Measurements from ENCODE around the gene IFT81.
"Not testable (repeated sequence)": the region's sequence is repeated elsewhere in the genome, so short reads cannot be mapped to it uniquely, and the experiment has no call there.

IFT81 gene

DNA sequence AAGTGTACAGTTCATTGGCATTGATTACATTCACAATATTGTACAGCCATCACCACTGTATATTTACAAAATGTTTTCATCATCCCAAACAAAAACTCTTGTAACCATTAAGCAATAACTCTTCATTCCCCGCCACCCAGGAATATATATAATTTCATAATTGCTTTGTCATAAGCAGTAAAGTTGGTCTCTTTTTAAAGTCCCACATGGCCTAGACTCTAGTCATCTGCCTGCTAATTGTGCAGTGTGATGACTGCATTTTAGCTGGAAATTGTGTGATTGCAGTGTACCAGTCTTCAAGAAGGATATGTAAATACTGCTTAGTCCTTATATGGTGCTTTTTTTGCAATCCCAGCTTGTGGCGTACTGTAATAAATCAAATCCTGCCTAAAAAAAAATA lies 81.8 kb downstream of the IFT81 start:
- no peak for DNase-seq (ENCODE audit: low read depth in 2 of 2)

DNA sequence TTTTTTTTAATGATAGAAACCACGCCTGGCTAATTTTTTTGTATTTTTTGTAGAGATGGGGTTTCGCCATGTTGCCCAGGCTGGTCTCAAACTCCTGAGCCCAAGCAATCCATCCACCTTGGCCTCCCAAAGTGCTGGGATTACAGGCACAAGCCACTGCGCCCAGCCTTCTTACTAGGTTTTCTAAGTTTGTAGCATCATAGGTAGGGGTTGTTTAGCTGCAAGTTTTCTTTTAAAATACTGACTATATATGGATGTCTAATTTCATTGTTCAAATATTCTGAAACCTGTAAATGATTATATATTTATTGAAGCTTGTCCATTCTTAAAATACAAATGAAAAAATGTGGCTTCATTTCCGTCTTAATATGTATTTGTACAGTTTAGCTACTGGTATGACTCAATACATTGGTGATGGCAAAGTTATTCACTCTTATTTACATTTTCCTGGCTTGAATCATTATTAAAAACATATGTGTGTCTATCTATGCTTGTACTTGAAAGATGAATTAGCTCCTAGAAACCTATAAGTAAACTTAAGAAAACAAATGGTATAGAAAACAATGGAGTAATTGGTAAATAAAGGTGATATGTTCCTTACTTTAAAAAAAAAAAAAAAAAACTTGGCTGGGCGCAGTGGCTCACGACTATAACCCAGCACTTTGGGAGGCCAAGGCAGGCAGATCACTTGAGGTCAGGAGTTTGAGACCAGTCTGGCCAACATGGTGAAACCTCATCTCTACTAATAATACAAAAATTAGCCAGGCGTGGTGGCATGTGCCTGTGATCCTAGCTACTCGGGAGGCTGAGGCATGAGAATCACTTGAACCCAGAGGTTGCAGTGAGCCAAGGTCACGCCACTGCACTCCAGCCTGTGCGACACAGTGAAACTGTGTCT lies 87.7 kb downstream of the IFT81 start:
- not testable (repeated sequence) for DNase-seq (ENCODE audit: low read depth in 2 of 2)

DNA sequence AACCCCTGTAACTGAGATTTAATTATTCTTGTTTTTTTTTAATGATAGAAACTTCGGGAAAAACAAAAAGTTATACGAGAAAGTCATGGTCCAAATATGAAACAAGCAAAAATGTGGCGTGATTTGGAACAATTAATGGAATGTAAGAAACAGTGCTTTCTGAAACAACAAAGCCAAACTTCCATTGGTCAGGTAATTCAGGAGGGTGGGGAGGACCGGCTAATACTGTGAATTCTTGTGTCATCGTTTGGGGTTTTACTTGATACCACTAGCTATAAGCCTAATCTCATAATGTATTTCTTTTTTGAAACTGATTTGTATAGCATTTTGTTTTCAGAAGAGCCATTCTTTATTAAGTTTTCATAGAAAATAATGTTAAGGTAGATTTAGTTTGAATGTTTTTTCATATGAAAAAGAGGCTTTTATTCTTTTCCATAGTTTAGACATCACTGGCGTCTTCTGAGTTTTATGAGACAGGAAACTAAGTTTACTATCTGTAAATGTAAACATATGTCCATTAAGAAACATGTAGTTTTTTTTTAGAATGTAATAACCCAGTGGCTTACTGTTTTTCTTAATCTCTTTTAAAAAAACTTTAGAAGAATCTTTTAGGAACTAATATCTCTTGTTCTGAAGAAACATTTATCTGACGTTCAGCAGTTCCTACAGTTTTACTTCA lies 94.0 kb downstream of the IFT81 start:
- no peak for DNase-seq (ENCODE audit: low read depth in 2 of 2)

DNA sequence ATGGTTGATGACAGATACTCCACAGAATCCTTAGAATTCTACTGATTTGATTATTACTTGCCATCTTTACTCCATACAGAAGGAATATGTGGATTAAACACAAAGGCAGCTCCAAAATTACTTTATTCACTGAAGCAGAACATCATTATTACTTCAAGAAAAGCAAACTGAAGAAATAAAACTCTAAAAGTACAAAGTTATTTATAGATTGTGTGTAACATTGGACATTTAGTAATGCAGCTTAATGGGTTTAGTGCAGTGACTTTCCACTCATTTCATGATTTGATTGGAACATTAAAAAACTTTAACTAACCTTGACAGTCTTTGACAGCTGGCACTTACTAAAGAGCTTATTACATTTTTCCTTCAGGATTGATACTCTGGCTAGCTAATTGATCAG lies 97.9 kb downstream of the IFT81 start:
- DNase-seq (ENCODE audit: low read depth in 2 of 2), result no peak

DNA sequence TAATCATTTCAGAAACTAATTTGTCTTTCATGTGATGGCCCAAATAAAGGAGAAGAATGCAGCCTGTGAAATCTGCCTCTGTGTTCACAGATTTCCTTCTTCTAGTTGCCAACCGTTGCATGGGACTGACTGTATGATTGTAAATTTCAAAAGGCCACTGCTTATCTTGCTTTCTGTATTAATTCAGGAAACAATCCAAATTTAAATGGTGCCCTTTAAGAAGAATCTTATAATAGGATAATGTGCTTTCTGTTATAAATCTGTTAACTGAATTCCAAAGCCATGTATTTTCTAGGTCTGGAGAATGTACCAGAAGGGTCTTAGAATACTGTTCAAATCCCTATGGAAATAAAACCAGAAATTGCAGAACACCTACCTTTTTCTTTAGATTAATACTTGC lies 98.3 kb downstream of the IFT81 start:
- DNase-seq (ENCODE audit: low read depth in 2 of 2), result no peak

DNA sequence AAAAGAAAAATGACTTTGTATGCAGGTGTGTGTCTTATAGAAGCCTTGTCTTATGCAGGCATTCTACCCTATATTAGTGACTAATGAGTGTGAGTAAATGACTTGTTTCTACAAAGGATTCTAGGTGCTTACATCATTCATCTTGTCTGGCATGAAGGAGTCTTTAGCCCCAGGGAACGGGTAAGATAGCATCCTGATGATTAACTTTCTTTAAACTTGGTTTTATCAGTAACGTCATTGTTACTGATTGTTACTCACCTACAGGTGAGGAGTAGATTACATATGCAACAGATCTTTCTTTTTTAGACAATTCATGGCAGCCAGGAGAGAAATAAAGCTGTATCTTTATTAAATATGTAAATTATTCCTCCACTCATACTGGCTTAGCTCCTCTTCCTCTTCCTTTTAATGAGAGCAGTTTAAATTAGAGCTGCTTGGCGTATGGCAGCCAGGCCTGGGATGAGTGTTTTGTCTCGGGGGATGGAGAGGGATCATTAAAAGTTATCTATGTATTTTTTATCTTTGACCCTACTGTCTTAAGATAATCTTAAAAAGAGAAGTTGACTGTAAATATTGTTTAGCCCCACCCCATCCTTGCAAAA lies 99.7 kb downstream of the IFT81 start:
- no peak for DNase-seq (ENCODE audit: low read depth in 2 of 2)

DNA sequence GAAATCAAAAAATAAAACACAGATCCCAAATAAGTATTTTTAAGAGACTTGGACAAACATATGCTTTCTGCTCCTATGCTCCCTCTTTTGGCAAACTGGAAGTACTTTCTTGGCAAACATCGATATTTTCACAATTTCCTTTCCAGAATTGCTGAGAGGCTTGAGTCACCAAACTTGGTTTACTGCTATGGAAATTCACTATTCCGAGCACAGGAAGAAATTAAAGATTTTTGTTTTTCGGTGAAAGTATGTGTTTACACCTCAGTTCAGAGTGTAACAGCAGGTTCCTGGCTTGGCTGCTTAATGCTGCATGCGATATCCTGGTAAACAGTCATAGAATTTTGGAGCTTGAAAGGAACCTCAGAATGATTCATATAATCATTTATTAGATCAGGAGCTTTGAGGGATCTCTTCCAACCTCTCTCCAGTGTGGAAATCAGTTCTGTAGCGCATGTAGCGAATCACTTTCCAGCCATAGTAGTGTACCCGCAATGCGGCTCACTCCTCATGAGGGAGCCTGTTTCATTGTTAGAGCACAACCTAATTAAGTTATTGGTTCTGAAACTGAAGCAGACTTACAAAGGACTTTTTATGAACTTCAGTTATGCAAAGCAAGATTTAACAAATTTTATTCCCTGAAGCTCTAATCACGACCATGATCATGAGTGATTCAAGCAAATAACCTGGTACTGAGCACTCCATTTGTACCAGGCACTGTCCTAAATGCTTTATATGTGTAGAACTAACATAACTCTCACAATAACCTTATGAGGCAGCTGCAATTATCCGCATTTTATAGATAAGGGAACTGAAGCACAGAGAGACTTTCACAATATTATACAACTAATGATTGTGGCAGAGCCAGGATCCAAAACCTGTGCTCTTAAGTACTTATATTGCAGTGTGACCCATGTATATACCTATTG lies 100.5 kb downstream of the IFT81 start:
- no peak for DNase-seq (ENCODE audit: low read depth in 2 of 2)

DNA sequence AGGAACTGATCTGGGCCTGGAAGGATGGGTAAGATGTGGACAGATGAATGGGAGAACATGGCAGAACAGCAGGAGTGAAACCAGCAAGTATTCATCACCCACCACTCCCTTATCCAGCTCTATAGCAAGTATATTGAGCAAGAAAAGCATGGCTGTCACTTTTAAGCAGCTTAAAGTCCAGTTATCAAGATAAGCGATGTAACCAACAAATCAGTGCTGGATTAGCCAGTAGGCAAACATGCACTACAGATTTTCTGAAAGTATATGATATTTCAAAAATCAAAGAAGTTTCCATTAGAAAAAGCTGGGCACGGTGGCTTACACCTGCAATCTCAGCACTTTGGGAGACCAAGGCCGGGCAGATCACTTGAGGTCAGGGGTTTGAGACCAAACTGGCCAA lies 103.0 kb downstream of the IFT81 start:
- no peak for DNase-seq (ENCODE audit: low read depth in 2 of 2)

DNA sequence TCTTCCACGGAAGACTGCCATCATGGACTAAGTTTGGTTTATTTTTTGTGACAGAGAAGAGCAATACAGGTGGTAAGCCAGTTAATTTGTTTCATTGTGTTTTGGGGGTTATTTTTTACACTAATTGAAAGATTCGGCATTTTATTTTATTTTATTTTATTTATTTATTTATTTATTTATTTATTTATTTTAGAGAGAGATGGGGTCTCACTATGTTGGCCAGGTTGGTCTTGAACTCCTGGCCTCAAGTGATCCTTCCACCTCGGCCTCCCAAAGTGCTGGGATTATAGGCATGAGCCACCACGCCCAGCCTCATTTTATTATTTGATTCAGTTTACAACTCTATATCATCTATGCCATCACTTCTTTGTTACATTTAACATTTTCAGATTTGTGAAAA lies 104.2 kb downstream of the IFT81 start:
- not testable (repeated sequence) for DNase-seq (ENCODE audit: low read depth in 2 of 2)

DNA sequence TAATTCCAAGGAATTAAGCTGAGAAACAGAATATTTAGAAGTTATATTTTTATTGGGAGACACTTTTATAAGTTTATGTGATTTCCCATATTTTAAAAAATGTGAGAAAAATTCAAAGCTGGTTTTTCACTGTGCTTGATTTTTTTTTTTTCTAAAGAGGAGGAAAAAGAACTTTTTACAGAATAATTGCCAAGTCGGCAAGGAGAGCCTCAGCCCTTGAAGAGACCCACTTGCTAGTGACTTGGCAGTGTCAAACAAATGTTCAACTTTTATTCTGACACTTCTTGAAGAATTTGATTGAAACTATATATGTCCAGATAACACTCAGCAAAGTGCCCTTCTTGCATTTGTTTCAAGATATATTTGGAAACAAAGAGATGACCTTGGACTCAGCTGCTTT lies 104.6 kb downstream of the IFT81 start:
- DNase-seq (ENCODE audit: low read depth in 2 of 2), result no peak

DNA sequence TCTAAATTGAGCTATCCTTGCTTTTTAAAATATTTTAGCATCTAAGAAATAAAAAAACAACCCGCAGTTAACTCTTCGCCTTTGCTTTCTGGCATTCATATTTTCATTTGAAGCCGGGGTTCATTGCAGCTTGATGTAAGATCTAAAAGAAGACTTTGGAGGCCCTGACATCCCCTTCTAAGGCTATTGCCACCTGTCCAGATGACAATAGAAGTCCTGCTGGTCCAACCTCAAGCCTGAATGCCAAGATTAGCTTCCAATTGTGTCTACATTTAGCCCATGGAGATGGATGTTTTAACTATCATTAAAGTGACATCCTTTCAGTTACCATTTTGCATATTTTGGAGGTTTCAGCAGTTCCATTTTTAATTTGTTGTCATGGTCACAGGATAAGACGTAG lies 105.3 kb downstream of the IFT81 start:
- no peak for DNase-seq (ENCODE audit: low read depth in 2 of 2)

DNA sequence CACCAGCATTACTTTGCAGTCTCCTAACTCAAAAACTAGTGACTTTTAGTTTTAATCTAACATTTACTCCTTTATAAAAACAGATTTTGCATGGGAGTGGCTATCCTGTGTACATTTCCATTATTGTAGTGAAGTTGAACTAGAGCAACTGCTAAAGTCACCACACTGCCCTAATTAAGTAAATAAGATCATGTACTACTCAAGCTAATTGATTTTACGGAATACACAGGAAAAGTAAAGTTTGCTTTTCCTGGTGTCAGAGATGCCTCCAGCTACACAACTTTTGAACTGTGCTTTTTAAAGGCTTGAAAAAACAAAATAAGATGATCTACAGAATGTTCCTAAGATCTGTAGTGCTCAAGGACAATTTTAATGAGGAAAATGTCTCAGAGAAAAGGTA lies 106.5 kb downstream of the IFT81 start:
- DNase-seq (ENCODE audit: low read depth in 2 of 2), result no peak

DNA sequence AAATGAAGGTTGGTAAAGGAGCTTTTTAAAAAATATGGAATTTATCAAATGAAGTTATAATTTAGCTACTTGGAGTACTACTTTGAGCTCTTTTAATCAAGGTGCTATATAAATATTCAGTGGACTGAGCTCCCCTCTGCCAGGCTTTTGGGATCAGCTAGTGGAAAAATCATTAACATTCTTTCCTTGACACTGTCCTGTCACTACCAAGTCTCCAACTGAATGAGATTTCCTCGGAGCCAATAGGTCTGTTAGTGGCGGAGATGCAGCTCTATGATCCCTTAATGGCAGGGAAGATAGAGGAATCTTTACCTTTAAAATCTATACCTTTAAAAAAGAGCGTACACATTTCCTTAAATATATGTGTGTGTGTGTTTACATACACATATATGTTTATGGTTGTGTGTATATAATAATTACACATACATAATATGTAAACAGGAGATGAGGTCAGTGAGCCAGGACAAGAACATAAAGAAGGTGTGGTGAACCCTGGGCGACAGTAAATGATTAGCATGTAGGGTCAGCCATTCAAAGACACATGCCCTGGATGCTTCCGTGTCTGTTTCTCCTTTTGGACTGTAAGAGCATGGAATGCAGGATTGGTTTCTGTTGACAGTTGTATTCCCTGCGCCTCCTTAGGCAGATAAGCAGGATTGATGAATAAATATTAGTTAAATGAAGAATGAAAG lies 109.2 kb downstream of the IFT81 start:
- no peak for DNase-seq (ENCODE audit: low read depth in 2 of 2)

DNA sequence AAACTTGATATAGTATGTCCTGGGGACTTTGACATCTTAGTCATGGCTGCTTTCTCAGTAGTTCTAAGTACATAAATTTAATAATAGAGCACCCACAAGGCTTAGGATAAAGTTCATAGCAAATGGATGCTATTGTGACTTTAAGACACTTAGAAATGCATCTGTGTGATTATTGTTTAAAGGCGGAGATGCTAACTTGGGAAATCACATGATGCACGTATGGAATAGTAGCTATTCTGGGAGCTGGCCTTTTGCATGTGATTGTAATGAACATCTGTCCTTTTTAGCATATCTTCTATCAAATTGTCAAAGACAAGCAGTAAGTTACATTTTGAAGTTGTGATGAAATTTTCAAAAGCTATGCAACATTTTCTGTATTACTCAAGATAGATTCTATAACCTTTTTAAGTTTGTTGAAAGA lies 110.2 kb downstream of the IFT81 start:
- DNase-seq (ENCODE audit: low read depth in 2 of 2), result no peak

DNA sequence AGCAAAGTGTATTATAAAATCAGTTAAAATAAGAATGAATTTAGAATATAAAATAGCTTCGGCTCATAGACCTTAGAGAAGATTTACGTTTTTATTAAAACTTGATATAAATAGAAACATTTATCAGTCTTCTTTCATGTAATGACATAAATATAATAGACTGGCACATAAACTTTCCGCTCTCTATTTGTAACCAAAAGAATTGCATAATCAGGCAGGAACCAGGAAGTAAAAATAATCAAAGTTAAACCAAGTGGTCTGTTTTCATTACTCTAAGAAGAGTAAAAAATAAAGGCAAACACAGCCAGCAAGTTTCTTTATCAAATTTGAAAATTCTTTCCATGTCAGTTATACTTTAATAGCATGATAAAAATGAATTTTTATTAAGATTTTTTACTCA lies 110.6 kb downstream of the IFT81 start:
- no peak for DNase-seq (ENCODE audit: low read depth in 2 of 2)

DNA sequence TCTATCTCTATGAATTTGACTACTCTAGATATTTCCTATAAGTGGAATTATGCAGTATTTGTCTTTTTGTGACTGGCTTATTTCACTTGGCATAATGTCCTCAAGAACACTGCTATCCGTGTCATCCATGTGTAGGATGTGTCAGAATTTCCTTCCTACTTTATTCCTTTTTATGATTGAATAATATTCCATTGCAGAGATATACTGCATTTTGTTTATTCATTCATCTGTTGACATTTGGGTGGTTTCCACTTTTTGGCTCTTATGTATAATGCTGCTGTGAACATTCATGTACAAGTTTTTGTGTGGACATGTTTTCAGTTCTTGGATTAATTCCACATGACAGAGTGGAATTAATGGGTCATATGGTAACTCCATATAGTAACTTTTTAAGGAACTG lies 111.2 kb downstream of the IFT81 start:
- DNase-seq (ENCODE audit: low read depth in 2 of 2), result no peak

DNA sequence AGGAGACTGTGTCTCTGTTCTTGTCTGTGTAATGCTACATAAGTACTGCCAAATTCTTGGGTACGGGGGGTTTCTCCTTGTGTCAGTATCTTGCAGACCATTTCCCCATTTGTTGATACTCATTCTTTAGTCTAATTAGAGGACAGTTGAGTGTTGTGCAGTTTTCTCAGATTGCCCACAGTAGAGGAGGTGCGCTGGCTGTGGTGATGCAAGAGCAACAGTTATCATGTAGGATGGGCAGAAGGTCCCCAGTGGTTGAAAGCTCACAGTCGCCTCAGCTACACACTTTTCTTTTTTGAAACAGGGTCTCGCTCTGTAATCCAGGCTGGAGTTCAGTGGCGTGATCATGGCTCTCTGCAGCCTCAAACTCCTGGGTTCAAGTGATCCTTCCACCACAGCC lies 119.1 kb downstream of the IFT81 start:
- DNase-seq (ENCODE audit: low read depth in 2 of 2), result no peak

DNA sequence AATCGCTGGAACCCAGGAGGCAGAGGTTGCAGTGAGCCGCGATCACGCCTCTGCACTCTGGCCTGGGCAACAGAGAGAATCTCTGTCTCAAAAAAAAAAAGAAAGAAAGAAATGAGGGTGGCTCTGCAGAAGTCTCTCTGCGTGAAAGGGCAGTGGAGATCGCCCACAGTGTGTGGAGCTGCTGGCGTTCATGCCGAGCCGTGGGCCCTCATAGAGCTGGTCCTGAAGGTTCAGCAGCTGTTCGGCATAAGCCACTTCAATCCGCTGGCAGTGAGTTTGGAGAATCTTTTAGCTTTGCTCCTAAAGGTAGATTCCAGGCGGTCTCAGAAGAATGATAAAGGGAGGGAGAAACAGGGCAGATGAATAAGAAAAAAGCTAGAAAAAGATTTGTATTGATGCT lies 120.2 kb downstream of the IFT81 start:
- no peak for DNase-seq (ENCODE audit: low read depth in 2 of 2)

DNA sequence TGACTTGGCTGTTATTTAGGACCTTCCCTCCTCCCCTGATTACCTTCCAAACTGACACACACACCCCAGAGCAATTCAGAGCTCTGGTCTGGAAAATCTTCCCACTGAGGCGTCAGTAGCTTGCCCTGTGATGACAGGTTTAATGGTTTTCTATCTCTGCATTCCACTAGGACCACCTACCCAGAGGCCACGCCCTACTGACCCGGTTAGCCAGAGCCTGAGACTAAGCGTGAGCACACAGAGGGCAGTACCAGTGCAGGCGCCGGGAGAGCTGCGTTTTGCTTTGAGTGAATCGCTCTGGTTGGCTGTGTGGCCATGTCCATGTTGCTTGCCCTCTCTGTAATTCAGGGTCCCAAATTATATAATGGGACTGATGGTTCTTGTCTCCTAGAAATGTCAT lies 120.7 kb downstream of the IFT81 start:
- DNase-seq (ENCODE audit: low read depth in 2 of 2), result no peak

DNA sequence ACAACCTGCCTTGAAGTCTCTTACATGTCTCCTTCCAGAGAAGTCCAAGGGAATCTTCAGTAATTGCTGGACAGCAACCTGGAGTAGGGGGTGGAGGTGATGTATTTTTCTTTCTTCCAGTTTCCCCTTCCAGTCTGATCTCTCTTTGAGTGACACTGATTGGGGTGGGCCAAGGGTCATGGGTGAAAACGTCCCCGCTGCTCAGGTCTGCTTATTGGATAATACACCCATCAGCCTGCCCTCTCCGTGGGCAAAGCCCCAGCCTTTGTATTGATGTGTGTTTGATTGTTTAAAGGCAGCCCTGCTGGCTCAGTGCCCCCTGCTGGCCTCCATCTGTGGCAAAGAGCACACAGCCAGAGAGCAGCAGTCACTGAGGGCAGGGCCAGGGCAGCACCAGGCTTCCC lies 121.2 kb downstream of the IFT81 start:
- DNase-seq (ENCODE audit: low read depth in 2 of 2), result peak in 1 of 2 donors; percentile 17

DNA sequence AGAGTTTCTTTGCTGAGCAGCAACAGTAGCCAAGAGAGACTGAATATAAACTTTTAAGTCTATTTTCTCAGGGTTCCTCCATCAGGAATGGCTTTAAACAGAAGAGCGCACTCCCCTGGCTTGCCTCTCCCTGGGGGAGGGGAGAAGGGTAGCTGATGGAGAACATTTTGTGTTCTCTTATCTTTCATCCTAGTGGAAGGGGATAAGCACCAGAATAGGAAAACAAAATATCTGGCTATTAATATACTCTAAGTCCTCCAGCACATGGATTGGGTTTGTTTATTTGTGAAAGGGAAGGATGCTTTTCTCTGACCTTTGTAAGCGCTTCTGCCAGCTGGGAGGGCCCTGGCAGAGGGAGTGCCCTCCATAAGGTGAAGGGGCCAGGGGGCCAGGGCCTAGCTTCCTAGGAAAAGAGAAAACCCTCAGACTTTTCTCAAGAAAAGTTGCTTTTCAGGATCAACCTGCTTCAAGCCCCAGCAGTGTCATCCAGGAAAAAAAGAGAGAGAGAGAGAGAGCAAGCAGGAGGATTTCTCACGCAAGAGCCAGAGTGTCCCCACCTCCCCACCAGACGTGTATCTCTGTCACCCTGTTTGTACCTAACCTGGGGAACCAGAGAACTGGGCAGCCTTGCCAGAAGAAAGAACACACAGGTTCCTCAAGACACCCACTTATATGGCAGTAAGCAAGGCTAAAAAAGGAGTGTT lies 122.6 kb downstream of the IFT81 start:
- no peak for DNase-seq (ENCODE audit: low read depth in 2 of 2)
